TTC549 (cell line): ENCODE results near the gene DGKD.

Experiments
- FAIRE-seq: peaks from 2 replicates; lab custom pipeline; 2012; peaks lifted over from hg19 to GRCh38; lab: Jason Lieb, UNC

DGKD gene

DNA sequence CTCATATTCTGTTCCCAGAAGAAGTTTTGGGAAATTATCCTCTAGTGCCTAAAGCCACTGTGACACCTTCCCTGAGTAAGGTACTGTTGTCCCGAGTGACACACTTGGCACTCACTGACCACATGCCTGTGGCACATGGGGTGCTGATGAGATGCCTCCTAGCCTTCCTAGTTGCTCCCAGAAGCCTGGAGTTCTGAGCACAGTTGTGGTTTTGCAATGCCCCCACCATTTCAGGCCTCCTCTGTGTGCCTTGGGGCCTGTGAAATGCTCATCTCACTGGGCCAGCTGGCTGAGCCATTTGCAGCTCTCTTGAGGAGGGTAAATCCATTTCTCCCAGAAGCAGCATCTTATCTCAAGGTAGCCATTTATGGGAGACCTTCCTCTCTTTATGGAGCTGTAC is 91.8 kb downstream of the DGKD start:
- no peak for FAIRE-seq

DNA sequence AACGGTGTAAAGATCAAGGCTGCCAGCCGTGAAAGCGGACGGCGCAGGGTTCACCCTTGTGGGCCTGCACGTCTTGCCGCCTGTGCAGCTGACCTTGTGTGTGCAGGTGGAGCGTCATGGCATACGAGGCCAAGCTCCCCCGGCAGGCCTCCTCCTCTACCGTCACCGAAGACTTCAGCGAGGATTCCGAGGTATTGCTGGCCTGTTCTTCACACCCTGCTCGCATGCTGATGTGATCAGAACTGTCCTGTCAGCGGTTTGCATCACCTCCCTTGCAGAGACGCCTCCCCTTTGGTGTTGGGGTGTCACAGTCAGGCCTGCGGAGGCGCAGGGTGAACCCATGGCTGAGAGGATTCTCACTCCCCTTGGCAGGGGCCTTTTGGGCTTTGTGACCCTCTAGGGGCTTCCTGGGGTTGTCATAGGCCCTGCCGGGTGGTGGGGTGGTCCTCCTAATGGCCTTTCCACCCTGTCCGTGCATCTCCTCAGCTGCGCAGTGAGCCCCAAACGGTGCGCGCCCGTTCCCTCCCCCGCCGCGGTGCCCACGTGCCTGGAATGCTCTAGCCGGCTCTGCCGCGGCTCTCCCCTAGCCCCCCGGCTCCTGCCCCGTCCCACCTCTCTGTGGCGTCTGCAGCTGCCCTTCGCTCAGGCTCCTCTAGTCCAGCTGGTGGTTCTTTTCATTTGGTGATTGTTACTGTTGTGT is 92.5 kb downstream of the DGKD start:
- no peak for FAIRE-seq

DNA sequence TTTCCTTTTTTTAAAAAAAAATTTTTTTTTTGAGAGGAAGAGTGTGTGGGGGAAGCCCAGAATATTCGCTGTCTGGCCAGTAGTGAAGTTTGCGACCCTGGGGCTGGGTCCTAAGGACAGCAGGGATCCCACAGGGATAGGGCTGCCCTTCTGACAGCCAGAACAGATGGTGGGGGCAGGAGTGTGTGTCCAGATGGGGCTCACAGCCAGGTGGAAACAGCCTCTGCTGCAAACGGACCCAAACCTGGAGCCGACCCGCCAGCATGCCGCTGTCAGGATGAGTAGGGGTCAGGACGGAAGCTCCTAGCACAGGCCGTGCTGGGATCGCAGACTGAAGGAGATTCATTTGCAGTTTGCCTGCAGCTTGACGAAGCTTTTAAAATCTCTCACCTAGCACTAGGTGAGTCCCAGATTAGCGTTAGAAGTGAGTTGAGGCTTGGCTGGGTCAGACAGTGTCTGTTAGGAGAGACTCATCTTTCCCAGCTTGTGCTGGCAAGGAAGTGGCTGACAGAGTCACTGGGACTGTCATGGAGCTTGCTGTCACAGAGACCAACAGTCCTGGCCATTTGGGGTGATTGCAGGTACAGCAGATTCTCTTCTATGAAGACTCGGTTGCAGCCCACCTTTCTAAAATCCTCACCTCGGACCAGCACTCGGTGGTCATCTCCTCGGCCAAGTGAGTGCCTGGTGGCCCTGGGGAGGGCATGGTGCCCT is 93.4 kb downstream of the DGKD start:
- FAIRE-seq = no peak

DNA sequence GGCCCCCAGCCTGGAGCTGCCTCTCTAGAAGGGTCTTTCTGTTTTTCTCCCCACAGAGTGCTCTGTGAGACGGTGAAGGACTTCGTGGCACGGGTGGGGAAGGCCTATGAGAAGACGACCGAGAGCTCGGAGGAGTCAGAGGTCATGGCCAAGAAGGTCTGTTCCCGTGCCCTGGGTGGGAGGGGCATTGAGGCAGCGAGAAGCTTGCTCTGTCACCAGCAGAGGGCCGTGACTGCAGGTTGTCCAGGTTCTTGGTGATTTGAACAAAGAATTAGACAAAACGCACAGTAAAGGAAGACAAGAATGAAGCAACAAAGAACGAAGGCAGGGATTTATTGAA is 93.9 kb downstream of the DGKD start:
- FAIRE-seq = no peak

DNA sequence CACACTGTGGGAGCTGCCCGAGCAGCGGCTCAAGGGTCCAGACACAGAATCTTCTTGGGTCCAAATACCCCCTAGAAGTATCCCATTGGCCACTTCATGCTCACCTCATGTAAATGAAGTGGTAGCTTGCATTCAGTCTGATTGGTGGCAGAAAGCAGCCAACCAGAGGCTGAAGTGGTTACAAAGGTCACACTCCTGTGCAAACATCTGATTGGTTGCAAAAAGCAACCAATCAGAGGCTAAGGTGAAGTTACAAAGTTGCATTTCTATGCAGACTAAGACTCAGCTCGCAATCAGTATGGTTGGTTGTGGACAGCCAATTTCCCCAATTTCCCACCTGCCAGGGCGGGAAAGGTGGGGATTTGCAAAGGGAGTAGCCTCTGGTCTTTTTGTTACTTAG is 94.3 kb downstream of the DGKD start:
- no peak for FAIRE-seq

DNA sequence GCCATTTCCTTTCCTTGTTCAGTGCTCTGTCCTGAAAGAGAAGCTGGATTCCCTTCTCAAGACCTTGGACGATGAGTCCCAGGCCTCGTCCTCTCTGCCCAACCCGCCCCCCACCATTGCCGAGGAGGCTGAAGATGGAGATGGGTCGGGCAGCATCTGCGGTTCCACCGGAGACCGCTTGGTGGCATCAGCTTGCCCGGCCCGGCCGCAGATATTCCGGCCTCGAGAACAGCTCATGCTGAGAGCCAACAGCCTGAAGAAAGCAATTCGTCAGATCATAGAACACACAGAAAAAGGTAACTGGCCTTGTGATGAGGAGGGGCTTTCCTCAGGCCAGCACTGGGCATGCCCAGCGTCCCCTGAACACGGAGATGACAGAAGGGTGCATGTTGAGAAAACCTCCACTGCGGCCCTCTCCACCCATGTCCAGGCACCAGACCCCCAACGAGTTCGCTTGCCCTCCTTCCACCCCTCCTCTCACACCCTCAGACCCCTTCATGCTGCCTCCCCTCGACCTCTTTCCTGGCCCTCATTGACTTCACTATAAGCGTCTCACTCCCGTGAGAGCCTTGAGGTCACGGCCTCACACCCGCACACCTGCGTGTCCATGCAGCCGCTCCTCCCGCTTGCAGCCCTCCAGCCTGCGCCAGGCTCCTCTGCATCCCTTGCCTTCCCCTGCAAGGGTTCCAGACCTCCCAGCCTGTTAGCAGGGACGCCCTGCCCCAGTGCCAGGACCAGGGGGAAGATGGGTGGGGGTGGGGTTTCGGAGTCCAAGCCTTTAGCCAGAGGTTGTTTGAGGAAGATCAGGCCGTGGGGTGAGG is 95.0 kb downstream of the DGKD start:
- FAIRE-seq = no peak

DNA sequence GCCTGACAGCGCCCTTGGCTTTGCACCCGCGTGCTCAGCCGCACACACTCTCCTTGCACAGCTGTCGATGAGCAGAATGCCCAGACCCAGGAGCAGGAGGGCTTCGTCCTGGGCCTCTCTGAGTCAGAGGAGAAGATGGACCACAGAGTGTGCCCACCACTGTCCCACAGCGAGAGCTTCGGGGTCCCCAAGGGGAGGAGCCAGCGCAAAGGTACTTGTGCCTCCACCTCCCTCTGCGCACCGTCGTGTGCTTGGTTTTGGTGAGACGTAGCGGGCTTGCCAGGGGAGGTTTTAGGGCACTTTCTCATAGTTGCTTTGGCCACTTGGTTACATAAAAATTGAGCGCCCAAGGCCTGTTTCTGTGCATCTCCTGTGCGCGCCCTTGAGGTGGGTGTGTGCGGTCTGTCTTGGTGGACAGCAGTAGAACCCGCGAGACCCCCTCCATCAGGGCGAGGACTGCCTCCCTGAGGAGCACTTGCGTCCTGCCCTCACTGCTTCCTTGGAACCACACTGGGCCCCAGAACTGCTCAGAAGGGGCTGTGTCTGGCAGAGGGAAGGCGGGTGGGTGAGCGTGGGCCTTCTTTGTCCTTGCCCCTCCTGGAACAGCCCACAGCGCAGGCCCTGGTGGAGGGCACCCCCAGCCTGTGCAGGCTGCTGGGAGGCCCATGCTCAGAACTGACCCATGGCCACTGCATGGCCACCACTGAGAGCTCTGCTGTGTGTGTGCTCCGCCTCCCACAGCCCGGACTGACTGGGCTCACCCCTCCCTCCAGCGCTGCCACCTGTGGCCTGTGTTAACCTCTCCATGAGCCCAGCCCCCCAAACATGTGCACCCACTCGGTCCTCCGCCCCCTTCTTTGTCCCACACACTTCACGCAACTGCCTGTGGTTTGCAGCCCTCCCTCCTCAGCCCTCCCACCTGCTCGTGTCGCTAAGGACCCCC is 95.9 kb downstream of the DGKD start:
- FAIRE-seq = no peak

DNA sequence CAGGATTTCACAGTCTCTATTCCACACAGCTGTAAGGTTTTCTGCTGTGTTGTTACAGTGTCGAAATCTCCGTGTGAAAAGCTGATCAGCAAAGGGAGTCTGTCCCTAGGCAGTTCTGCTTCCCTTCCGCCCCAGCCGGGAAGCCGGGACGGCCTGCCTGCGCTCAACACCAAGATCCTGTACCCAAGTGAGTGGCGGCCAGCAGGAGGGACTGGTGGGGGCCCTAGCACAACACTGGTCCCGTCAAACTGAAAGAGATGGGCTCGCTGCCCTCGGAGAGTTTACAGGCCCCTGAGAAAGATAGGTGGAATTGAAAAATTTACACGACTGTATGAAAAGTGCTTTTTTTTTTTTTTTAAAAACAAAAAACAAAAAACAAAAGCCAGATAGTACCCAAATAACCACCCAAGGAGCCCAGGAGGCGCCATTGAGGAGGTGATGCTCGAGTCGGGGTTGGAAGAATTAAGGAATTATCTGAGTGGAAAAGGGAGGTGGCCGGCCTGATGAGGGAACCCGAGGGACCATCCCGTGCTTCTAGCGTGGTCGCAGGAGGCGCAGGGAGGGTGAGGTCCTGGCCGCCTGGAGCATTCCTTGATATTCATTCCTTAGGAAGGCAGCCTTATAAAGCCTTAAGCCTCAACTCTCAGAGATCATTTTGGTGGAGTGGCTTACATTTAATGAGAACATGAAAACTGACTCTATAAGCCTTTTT is 96.7 kb downstream of the DGKD start:
- FAIRE-seq = no peak

DNA sequence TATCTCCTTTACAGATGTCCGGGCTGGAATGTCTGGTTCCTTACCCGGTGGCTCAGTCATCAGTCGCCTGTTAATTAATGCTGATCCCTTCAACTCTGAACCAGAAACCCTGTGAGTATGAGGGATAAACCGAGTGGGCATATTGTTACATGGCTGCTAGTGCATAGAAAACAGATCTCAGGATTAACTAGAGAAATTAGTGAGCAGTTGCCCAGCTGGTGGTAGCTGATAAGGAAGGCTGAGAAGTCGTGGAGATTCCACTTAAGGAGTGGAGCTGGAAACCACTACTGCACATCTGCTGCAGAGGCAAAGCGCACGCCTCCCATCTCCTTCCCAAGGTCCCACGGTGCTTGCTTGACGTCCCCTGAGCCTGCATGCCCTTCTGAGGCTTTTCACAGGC is 97.7 kb downstream of the DGKD start:
- FAIRE-seq = no peak

DNA sequence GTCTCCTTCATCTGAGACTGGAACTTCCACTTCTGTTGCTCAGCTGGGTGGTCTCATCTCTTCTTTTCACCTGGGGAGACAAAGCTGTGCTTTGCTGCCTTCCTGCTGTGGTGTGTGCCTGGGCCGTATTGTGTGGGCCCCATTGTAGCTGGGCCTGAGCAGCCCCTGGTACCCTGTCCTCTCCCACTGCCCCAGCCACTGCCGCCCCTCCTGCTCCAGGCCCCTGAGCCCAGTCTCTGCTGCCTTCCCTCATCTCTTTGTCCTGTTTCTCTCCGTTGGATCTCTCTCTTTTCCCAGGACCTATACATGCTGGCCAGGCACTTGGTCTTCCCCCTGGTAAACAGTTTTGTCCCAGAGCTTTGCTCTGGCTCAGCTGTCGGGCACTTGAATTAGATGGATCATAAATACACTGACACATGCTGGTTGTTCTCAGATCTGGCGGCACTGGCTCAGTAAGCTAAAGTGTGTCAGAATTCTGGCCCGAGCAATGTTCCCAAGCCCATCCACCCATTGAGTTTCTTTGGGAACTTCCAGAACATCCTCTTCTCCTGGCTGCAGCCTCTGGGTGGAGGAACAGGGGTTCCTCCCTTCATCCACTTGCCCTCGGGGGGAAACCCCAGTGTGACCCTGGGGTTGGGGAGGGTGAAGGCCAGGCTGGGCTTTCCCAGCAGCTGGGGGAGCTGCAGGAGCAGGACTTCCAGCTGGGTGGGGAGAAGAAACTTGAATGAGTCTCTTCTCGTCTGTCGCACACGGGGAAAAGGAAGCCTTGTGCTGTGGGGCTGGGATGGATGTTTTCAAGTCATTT is 99.0 kb downstream of the DGKD start:
- no peak for FAIRE-seq

DNA sequence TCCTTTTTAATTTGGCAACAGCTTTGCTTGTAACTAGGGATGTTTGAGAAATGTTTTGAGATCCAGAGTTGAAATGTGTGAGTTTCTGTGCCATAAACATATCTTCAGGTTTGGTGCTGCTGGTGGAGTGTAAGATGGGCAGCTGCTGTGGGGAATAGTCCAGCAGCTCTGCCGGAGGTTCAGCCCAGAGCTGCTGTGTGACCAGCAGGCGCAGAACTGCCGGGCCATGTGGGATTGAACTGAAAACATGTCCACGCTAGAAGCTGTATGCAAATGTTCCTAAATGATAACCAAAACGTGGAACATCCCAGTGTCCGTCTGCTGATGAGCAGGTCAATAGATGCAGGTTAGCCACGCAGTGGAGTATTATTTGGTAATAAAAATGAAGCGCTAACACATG is 99.6 kb downstream of the DGKD start:
- no peak for FAIRE-seq

DNA sequence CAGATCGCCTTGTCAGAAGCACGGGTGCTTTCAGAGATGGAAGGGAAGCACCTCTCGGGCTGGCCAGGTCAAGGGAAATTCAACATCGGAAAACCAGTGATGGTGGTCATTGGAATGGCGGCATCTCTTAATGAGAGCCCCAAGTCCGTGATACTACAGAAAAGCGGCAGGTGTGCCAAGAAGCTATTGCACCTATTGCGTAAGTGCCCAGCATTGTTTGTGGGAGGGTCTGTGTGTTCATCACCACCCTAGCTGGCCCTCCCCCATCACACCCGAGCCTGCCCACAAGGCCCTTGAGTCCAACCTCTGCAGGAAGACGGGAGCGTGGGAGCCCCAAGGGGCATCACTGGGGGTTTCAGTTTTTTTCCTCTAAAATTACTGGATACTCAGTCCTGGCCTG is 100.7 kb downstream of the DGKD start:
- FAIRE-seq = no peak

DNA sequence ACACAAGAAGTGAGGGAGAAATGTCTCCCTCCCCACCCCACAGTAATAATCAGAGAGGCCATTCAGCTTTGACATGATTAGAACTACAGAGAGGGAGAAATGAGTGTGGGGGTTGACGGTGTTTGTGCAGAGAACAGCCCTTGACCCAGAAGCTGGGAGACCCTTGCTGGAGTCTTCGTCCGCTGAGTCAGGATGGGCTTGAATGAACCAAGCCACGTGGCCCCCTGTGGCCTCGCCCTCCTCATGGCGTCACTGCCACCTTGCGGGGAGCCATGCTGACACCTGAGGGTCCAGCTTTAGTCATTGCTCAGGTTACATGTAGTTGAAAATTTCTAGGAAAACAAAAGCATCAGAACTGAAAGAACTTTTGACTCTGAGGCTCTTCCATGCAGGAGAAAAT is 101.2 kb downstream of the DGKD start:
- no peak for FAIRE-seq

DNA sequence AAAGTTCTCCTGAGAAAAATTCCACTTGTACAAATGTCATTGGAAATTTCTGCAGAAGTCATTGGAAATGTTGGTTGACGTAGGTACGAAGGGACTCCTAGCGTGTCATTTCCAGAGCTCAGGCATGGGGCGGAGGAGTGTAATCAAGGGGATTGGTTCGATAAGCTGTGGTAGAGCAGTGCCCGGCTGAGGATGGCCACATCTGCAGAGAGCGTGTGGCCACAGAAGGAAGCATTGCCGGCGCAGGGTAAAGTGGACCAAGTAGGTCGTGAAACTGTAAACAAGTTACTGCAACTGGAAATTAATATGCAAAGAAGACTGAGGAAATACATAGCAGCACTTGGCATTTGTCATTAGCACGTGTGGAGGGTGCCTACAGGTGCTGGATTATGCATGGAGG is 101.8 kb downstream of the DGKD start:
- no peak for FAIRE-seq

DNA sequence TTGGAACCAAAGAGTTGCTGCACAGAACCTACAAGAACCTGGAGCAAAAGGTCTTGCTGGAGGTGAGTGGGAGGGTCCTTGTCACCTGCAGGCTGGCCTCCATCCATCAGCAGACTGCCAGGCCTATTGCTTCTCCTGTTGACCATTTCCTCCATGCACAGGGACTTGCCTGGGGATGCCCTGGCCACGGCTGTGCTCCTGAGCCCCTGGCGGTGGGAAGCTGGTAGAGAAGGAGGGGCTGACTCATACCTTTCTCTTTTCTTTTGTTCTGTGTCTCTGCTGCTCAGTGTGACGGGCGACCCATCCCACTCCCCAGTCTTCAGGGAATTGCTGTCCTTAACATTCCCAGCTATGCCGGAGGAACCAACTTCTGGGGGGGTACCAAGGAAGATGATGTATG is 102.6 kb downstream of the DGKD start:
- FAIRE-seq = no peak

DNA sequence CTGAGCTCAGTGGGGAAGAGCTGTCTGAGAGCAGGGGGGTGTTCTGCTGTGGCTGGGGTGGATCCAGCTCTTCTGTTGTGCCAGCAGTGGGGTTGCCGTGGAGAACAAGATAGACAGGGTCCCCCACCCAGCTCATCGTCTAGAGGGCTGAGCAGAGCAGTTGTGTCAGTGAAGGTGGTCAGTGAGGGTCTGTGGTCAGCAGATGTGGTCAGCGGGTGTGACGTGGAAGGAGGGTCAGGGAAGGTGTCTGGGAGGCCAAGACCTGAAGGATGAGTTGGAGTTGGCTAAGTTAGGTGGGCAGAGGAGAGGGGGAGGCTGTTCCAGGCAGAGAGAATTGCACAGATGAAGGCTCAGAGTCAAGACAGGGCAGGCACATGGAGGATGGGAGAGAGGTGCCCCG is 103.1 kb downstream of the DGKD start:
- FAIRE-seq = no peak

DNA sequence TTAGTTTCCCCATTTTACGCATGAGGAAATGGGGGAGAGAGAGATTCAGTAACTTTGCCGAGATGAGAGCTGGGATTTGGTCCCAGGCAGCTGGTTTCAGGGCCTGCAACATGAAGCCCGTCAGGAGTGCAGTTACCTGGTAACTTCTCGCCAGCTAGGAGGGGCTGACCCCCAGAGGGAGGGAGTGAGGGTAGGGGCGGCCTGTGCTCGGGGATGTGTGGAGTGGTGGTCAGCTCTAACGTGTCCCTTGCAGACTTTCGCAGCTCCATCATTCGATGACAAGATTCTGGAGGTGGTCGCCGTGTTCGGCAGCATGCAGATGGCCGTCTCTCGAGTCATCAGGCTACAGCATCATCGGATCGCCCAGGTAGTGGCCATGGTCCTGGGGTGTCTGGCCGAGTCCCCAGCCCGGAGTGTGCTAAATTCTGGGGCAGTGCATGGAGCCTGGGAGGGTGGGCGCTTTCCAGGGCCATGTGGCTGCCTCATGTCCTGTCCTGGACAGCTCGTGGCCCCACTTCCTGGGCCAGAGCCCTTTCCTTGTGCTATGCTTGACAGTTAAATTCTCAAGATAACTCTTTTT is 103.8 kb downstream of the DGKD start:
- no peak for FAIRE-seq

DNA sequence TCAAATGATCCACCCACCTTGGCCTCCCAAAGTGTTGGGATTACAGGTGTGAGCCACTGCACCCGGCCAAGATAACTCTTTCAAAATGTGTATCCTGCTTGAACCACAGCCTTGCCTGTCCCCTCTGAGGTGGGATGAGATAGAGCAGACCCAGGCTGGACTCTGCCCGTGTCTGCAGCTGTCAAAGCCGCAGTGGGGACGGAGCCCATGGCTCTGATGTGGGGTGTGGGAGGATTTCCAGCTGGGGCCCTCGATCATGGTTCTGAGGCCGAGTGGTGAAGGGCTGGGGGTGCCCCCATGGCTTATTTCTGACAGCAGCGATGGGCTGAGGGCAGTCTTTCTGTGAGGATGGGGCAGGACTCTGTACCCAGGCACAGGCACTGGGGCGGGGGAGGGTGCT is 104.5 kb downstream of the DGKD start:
- no peak for FAIRE-seq

DNA sequence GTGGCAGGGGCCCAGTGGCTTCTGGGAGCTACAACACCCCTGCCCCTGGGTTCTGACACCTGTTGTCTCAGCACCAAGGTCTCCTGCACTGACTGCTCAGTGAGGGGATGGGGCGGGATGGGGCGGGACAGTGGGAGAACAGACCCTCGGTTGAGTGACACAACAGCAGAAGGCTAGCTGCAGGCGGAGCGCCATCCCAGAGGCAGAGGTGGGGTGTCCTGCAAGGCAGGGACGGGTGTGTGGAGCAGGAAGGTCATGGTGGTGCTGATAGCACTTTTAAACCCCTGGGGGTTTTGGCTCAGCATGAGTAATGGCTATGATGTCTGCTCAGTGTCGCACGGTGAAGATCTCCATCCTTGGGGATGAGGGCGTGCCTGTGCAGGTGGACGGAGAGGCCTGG is 105.1 kb downstream of the DGKD start:
- no peak for FAIRE-seq

DNA sequence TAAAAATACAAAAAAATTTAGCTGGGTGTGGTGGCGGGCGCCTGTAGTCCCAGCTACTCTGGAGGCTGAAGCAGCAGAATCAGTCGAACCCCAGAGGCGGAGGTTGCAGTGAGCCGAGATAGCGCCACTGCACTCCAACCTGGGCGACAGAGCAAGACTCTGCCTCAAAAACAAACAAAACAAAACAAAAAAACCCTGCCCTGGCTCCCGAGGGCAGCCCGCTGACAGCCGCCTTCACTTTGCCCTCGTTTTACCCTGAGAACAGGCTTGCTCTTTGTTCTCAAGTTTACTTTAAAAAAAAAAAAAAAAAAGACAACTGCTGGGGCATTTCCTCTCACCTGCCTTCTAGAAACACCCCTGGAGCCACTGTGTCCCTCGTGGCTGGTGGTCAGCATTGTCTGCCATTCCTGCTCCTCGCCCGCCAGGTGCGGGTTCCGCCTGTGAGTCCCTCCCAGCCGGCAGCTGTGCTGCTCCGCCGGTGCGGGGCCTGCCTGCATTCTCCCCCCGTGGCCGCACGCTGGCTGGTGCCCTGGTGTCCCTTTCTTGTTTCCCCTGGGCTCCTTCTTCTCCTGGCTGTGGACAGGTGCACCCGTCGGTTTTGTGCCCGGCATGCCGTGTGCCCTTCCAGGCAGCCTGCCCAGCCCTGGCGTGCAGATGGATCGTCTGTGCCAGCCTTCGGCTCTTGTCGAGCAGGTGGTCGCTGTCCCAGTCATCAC is 106.6 kb downstream of the DGKD start:
- no peak for FAIRE-seq
